ENCODE data around the gene SLFN12L.
A peak's percentile ranks its signal among the peaks of the same experiment; 100 is the strongest.
"Not testable (repeated sequence)": the region's sequence is repeated elsewhere in the genome, so short reads cannot be mapped to it uniquely, and the experiment has no call there.

SLFN12L gene

GRCh38 chr17:35575759-35576158 is 38.3 kb upstream of the SLFN12L start:
- no peak for DNase-seq (ENCODE audit: low read depth)
- no peak for TF ChIP-seq CTCF (conservative IDR thresholded peaks at IDR 0.05; ENCODE audit: low read depth, low read length)
- no peak overlapping the region for H3K4me3 ChIP-seq (ENCODE audit: low read depth, low read length)

- no peak for DNase-seq (ENCODE audit: low read depth)
- no peak overlapping the region for H3K4me3 ChIP-seq (ENCODE audit: low read depth, low read length)
- no peak for TF ChIP-seq CTCF (conservative IDR thresholded peaks at IDR 0.05; ENCODE audit: low read depth, low read length)
These were observed 31.9 kb upstream of the SLFN12L start for GRCh38 chr17:35569405-35569804.

GRCh38 chr17:35568561-35568960 is 31.1 kb upstream of the SLFN12L start:
- peak; percentile 70 for DNase-seq (ENCODE audit: low read depth)
- peak overlapping the region; percentile 89 for H3K4me3 ChIP-seq (ENCODE audit: low read depth, low read length)
- no peak for TF ChIP-seq CTCF (conservative IDR thresholded peaks at IDR 0.05; ENCODE audit: low read depth, low read length)

- H3K4me3 ChIP-seq (ENCODE audit: low read depth, low read length): peak overlapping the region; percentile 89
- DNase-seq (ENCODE audit: low read depth): no peak
- TF ChIP-seq CTCF (conservative IDR thresholded peaks at IDR 0.05; ENCODE audit: low read depth, low read length): no peak
These were observed 29.5 kb upstream of the SLFN12L start for GRCh38 chr17:35566968-35567367.

GRCh38 chr17:35563181-35563580 is 25.7 kb upstream of the SLFN12L start:
- H3K4me3 ChIP-seq (ENCODE audit: low read depth, low read length); DNase-seq (ENCODE audit: low read depth): not testable (repeated sequence)

GRCh38 chr17:35560703-35561102 is 23.2 kb upstream of the SLFN12L start, which contains the start of gene SLFN14:
SLFN14 (minus strand) TSS chr17:35560819; CDS start chr17:35558062, 2,757 bp downstream.
- no peak for TF ChIP-seq CTCF (conservative IDR thresholded peaks at IDR 0.05; ENCODE audit: low read depth, low read length)
- no peak within 1 kb of the TSS for H3K4me3 ChIP-seq (ENCODE audit: low read depth, low read length)
- DNase-seq (ENCODE audit: low read depth): no peak

- DNase-seq (ENCODE audit: low read depth): no peak
- TF ChIP-seq CTCF (conservative IDR thresholded peaks at IDR 0.05; ENCODE audit: low read depth, low read length): no peak
- no peak overlapping the region for H3K4me3 ChIP-seq (ENCODE audit: low read depth, low read length)
These were observed 22.2 kb upstream of the SLFN12L start for GRCh38 chr17:35559495-35560210.
